HG03175 (cell line): ENCODE data around the gene CHRNB1.

Experiments
- ATAC-seq: cut with Tn5 transposase; IDR thresholded peaks from one replicate; pipeline ENCODE4 v1.9.1; 2021; ENCODE audit warnings: mild to moderate bottlenecking, moderate library complexity; ENCODE audit not compliant: unreplicated experiment

Gene CHRNB1

GRCh38 chr17:7444682-7445618, at the start of gene CHRNB1:
Gene CHRNB1 (plus strand): TSS chr17:7445061. CDS start chr17:7445128, 67 bp downstream.
- ATAC-seq = no peak

GRCh38 chr17:7396147-7396546, 48.7 kb upstream of the CHRNB1 start:
- ATAC-seq = no peak

GRCh38 chr17:7398612-7399011, 46.2 kb upstream of the CHRNB1 start:
- no peak for ATAC-seq

GRCh38 chr17:7403043-7403726, 41.7 kb upstream of the CHRNB1 start:
- no peak for ATAC-seq

- ATAC-seq = no peak
Observed at GRCh38 chr17:7403727-7403976, 41.2 kb upstream of the CHRNB1 start.

- peak; percentile 94 for ATAC-seq
Observed at GRCh38 chr17:7403977-7404736, 40.7 kb upstream of the CHRNB1 start, which contains the start of gene TMEM256. Gene TMEM256 (minus strand): TSS chr17:7404097. CDS start chr17:7404084, 13 bp downstream.

GRCh38 chr17:7404737-7405349, 40.0 kb upstream of the CHRNB1 start:
- ATAC-seq = no peak

GRCh38 chr17:7405350-7406234, 39.3 kb upstream of the CHRNB1 start:
- ATAC-seq = no peak

GRCh38 chr17:7406235-7406825, 38.5 kb upstream of the CHRNB1 start:
- ATAC-seq = no peak

GRCh38 chr17:7407082-7407481, 37.8 kb upstream of the CHRNB1 start:
- no peak for ATAC-seq

GRCh38 chr17:7407485-7408251, 37.2 kb upstream of the CHRNB1 start, which contains the start of gene NLGN2:
Gene NLGN2 (plus strand): TSS chr17:7407845. CDS start chr17:7408256, 411 bp downstream.
- no peak for ATAC-seq

- no peak for ATAC-seq
Observed at GRCh38 chr17:7408252-7408727, 36.6 kb upstream of the CHRNB1 start.

- no peak for ATAC-seq
Observed at GRCh38 chr17:7408863-7409262, 36.0 kb upstream of the CHRNB1 start.

- ATAC-seq = no peak
Observed at GRCh38 chr17:7409716-7410115, 35.1 kb upstream of the CHRNB1 start.

- ATAC-seq = no peak
Observed at GRCh38 chr17:7410634-7411426, 34.0 kb upstream of the CHRNB1 start.

- ATAC-seq = no peak
Observed at GRCh38 chr17:7411427-7411750, 33.5 kb upstream of the CHRNB1 start.

- no peak for ATAC-seq
Observed at GRCh38 chr17:7413346-7413985, 31.4 kb upstream of the CHRNB1 start.

GRCh38 chr17:7414837-7415236, 30.0 kb upstream of the CHRNB1 start:
- ATAC-seq = no peak
